RCC 7860 (cell line): ENCODE data around the gene PRDX2.

ENCODE experiments used
- DNase-seq: peaks from one replicate; pipeline ENCODE4 v3.0.0-alpha.2; 2015; ENCODE audit warnings: low spot score
- FAIRE-seq: peaks from 2 replicates; lab custom pipeline; 2012; peaks lifted over from hg19 to GRCh38; lab: Jason Lieb, UNC

PRDX2 gene

DNA sequence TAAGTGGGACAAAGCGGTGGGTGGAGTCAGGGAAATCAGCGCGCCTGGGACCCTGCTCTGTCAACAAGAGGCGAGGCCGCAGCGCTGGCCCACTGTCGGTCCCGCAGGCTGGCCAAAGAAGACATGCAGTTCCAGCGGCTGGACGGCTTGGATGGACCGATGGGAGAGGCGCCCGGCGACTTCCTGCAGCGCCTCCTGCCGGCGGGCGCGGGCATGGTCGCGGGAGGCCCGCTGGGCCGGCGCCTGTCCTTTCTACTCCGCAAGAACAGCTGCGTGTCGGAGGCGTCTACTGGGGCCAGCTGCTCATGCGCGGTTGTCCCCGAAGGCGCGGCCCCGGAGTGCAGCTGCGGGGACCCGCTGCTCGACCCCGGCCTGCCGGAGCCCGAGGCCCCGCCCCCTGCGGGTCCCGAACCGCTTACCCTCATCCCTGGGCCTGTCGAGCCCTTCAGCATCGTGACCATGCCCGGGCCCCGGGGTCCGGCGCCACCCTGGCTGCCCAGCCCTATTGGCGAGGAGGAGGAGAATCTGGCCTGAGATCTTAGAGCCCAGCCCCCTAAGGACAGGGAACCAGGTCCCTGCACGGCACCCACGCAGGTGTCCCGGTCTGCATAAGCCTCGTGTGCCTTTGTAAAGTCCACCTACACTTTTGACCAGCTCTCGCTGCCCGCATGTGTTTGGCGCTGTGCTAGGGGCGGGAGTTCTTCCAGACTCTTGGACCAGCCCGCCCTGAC is 43.9 kb downstream of the PRDX2 start:
- peak; percentile 36 for DNase-seq
- FAIRE-seq: no peak

DNA sequence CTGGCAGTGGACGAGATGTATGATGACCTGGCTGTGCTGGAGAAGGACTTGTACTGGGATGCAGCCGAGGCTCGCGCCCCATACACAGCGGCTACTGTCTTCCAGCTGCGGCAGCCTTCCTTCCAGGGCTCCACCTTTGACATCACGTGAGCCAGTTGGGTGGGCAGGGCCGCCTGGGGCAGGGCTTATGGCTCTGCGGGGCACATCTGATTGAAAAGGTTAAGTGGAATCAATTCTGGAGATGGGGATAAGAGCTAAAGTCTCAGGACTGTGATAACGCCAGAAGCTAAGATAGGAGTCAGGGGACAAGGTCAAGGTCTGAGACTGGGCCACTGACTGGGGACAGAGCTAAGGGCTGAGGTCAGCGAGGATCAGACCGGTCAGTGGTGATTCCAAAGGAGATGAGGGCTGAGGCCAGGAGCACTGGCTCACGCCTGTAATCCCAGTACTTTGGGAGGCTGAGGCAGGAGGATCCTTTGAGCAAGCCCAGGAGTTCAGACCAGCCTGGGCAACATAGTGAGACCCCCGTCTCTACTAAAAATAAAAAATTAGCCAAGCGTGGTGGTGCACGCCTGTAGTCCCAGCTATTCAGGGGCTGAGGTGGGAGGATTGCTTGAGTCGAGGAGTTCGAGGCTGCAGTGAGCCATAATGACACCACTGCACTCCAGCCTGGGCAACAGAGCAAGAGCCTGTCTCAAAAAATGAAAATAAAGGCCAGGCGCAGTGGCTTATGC is 45.3 kb downstream of the PRDX2 start:
- DNase-seq (no peak), FAIRE-seq (no peak)

DNA sequence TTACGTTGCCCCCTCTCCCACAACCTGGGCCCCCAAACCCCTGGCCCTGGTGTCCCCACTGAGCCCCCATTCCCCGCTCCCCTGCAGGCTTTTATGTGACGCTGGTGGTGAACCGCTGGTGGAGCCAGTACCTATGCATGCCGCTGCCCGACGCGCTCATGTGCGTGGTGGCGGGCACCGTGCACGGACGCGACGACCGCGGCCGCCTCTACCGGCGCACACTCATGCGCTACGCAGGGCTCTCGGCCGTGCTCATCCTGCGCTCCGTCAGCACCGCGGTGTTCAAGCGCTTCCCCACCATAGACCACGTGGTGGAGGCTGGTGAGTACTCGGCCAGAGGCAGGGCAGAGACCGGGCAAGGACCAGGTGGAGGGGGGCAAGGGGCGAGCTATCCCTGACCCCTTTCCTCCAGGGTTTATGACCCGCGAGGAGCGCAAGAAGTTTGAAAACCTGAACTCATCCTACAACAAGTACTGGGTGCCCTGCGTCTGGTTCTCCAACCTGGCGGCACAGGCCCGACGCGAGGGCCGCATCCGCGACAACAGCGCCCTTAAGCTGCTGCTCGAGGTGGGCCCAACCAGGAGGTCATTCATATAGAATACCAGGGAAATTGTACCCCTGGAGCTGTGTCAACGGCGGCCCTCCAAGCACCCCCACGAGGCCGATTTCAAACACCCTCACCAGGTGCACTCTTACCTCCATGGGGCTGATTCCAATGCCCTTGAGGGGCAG is 47.0 kb downstream of the PRDX2 start:
- FAIRE-seq (no peak), DNase-seq (no peak)

DNA sequence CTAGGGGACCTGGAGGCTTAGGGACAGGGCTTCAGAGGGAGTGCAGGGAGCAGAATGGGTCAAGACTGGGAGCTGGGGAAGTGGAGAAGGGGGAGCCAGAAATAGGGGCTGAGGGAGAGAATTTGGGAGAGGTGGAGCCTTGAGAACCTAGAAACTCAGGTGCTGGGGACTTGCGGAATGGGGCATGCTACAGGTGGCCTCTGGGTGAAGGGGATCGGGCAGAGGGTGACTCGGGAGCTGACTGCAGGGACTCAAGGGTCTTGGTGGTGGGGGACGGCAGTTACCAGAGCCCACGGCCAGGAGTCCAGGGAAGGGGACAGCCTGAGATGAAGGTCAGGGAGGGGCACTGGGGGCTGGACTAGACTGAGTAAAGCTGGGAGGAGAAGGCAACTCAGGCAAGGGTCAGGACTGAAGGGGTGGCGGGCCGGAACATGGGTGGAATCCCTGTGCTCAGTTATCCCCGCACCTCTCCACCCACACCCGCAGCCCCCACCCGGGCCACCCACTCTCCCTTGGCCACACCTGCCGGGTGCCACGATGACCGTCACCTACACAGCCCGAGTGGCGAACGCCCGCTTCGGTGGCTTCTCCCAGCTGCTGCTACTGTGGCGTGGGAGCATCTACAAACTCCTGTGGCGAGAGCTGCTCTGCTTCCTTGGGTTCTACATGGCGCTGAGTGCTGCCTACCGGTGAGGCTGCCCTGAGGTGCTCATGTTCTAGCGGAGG is 49.4 kb downstream of the PRDX2 start:
- FAIRE-seq: no peak
- DNase-seq: no peak

DNA sequence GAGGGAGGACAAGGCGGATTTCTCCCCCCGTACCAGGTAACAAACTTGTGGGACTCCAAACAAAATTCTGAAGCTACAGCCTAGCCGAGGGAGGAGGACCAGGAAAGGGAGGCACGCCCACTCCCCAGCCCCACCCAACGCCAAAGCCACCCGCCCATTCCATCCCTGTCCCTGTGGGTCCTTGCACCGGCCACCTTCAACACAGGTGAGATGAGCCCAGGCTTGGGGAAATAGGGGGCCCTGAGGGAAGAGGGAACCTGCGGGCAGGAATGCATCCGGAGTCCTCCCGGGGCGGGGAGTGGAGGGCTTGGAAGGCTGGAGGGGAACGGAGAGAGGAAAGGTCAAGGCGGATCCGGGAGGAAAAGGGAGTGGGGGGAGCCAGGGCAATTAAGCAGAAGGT is 50.0 kb downstream of the PRDX2 start, which contains the start of gene BEST2:
Gene BEST2 (plus strand): TSS at position 157 of the 400 bp plus-strand sequence. CDS start 802 bp downstream, outside the sequence.
- FAIRE-seq: no peak
- DNase-seq: no peak

DNA sequence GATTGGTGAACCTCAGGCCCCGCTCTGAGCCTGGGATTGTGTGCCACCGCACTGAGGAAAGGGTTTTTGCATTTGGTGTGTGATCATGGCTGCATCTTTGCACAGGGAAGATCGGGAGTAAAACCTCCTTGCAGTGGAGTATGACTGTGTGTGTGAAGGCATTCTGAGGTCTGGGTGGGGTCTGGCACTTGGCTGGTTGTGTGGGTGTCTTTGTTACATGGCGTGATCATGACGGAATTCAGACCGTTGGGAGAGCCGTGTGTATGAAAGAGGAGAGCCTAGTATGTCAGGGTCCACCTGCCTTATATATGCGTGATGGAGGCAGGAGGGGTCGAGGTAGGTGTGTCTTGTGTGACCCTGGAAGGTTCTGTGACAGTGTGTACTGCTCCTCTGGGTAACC is 50.7 kb downstream of the PRDX2 start:
- FAIRE-seq (no peak), DNase-seq (no peak)

DNA sequence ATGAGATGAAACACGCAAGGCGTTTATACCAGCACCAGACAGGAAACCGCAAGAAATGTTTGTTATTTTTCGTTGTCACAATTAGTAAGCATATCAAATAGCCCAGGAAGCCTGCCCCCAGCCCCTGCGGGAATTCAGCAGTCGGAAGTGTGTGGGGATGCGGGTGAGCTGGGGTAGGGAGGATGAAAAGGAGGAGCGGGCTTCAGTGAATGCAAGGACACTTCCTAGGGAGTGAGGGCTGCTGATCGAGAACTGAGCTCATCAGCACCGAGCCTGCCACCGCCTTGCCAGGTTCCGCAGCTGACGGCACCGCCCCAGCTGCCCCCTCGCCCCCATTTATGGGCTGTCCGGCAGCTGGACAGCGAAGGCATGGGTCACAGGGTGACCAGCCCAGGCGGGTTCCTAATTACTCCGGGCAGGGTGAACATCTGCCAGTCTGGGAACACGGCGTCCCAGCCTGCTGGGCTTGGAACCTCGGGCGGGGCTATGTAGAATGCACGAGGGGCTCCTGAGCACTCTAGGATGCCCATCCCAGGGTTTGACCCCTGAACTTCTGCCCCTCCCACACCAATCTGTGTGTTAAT is 51.6 kb downstream of the PRDX2 start:
- DNase-seq (no peak), FAIRE-seq (no peak)

DNA sequence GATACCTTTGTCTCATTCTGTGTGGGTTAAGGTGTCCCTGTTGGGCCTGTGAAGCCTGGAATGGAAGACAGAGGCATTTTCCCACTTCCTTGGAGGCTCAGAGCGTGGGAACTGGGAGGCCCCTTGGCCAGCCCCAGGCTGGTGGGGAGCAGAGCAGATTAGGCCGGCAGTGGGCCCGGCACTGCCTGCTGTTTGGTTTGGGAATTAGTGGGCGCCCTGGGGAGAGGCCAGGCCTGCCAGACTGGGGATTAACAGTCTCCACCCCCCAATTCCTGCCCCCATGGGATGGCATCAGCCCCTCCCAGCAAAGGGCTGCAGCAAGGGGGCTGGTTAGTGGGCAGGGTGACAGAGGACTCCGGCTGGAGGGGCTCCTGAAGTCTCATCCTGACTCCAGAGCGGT is 53.1 kb downstream of the PRDX2 start:
- FAIRE-seq: no peak
- no peak for DNase-seq
